DOHH2 (cell line): Measurements from ENCODE around the gene OGDHL.
"Not testable (repeated sequence)": the region's sequence is repeated elsewhere in the genome, so short reads cannot be mapped to it uniquely, and the experiment has no call there.

Experiments
- CTCF ChIP-seq: fragments of 200-600 bp; sonication (generic); IDR thresholded peaks from one replicate; pipeline ENCODE4 v1.5.1; 2014; ENCODE audit warnings: antibody characterized with exemption, mild to moderate bottlenecking, low read depth, low read length; ENCODE audit not compliant: poor library complexity, severe bottlenecking
- EZH2phosphoT487 ChIP-seq: fragments of 200-600 bp; sonication (generic); IDR thresholded peaks from 2 replicates; pipeline ENCODE4 v1.6.1; 2017; ENCODE audit warnings: borderline replicate concordance, mild to moderate bottlenecking, antibody characterized with exemption, low read length, moderate library complexity, mixed read lengths

- not testable (repeated sequence) for TF ChIP-seq CTCF, EZH2phosphoT487
Measured at GRCh38 chr10:49754951-49755350, 7.2 kb downstream of the OGDHL start.
